AG09319 (cell line): Measurements from ENCODE around the gene GIPC1.

ENCODE experiments used
- DNase-seq: peaks from one replicate; pipeline ENCODE4 v3.0.0-alpha.2; 2010; ENCODE audit warnings: low read depth; ENCODE audit errors: extremely low read depth
- TF ChIP-seq, protein P1 (sequence below): IDR thresholded peaks from 2 replicates; pipeline ENCODE4 v1.5.1; 2011; ENCODE audit warnings: low read depth, mild to moderate bottlenecking, inconsistent platforms, low read length, moderate library complexity

GIPC1 gene

DNA sequence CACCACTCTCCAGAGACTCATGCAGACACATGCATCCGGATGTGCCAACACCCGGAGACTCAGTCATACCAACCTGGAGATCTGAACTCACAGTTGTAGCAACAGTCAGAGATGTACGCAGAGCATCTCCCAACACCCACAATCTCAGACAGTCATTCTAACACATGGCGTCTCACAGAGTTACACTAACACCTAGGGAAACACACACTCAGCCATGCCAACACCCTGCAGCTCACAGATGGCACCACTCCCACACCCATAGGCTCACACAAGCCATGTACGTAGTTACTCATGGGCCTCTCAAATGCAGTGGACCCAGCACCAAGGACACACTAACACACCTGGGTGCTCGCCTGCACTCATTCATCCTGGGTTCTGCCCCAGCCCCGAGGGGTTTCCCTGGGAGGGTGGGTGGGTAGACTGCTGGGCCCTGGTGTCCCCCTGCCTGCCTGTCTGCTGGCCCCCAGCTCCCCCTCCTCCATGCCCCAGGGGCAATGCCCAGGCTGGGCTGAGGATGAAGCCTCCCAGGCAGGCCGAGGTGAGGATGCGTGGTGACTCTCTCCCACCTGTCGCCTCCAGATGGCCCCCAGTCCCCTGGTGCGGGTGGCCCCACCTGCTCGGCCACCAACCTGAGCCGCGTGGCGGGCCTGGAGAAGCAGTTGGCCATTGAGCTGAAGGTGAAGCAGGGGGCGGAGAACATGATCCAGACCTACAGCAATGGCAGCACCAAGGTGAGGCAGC is 52.9 kb downstream of the GIPC1 start:
- no peak for DNase-seq
- TF ChIP-seq, protein P1, sequence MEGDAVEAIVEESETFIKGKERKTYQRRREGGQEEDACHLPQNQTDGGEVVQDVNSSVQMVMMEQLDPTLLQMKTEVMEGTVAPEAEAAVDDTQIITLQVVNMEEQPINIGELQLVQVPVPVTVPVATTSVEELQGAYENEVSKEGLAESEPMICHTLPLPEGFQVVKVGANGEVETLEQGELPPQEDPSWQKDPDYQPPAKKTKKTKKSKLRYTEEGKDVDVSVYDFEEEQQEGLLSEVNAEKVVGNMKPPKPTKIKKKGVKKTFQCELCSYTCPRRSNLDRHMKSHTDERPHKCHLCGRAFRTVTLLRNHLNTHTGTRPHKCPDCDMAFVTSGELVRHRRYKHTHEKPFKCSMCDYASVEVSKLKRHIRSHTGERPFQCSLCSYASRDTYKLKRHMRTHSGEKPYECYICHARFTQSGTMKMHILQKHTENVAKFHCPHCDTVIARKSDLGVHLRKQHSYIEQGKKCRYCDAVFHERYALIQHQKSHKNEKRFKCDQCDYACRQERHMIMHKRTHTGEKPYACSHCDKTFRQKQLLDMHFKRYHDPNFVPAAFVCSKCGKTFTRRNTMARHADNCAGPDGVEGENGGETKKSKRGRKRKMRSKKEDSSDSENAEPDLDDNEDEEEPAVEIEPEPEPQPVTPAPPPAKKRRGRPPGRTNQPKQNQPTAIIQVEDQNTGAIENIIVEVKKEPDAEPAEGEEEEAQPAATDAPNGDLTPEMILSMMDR = no peak

DNA sequence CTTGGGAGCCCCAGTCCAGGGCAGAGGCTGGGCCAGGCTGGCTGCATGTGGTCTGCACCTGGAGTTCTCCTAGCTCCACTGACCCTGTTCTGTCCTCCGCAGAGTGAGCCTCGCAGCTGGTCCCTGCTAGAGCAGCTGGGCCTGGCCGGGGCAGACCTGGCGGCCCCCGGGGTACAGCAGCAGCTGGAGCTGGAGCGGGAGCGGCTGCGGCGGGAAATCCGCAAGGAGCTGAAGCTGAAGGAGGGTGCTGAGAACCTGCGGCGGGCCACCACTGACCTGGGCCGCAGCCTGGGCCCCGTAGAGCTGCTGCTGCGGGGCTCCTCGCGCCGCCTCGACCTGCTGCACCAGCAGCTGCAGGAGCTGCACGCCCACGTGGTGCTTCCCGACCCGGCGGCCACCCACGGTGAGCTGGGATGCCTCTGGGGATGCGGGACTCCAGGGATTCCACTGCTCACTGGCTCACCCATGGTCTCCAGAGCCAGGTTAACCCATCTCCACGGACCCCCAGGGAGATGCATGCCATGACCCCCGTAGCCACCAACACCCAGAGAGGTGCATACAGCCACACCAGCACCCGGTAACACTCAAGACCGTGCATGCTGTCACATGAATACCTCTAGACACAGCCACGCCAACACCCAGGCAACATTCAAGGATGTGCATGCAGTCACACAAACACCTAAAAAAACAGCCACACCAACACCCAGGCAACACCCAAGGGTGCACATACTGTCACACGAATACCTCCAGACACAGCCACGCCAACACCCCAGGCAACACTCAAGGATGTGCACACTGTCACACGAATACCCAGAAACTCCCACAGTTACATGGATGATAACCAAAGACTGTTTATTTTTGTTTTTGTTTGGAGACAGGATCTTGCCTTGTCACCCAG is 54.6 kb downstream of the GIPC1 start:
- no peak for DNase-seq
- TF ChIP-seq, protein P1 = no peak

DNA sequence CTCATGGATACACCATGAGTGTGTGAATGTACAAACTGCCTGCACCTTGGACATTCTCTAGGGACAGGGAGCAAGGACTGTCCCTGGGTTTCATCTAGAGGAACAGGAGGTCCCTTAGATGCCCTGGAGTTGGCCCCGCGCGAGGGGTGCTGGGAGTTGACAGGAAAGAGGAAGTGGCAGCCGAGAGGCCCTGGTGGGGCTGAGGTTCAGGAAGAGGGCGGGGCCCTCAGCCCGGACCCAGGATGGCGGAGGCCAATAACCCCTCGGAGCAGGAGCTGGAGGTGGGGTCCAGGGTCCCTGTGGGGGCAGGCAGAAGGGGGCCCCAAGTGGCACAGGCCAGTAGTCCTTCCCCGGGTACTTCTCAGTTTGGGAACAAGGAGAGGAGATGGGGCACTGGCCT is 55.9 kb downstream of the GIPC1 start:
- TF ChIP-seq, protein P1 = no peak
- DNase-seq = no peak

DNA sequence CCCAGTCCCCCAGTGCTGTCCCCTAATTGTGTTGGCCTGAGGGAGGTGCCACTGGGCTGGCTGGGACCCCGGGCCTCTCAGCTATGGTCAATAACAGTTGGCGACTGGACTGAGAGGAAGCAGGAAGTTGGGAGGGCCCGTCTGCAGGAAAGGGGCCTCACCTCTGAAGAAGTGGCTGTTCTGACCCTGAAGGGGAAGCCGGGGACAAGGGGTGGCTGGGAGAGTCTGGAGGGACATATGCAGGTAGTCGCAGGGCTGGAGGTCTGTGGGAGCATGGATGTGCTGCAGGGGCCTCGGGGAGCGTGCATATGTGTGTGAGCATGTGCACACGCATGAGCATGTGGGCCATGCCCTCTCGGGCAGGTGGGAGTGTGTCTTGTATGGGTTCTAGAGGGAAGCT is 56.9 kb downstream of the GIPC1 start:
- no peak for DNase-seq
- TF ChIP-seq, protein P1 = no peak

DNA sequence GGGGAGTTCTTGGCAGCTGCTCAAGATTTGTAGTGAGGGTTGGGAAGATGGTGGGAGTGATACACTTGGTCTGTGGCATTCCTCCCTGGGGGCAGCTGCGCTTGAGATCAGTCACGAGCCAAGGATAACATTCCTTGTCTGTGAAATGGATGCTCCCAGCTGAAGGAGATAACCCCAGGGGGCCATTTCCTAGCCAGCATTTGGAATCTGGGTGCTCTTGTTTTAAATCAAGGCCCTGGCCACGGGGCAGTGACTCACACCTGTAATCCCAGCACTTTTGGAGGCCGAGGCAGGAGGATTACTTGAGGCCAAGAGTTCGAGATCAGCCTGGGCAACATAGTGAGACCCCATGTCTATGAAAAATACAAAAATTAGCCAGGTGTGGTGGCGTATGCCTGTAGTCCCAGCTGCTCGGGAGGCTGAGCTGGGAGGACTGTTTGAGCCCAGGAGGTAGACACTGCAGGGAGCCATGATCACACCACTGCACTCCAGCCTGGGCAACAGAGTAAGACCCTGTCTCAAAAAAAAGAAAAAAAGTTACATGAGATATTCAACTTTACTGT is 58.3 kb downstream of the GIPC1 start:
- TF ChIP-seq, protein P1 = no peak
- DNase-seq = no peak

DNA sequence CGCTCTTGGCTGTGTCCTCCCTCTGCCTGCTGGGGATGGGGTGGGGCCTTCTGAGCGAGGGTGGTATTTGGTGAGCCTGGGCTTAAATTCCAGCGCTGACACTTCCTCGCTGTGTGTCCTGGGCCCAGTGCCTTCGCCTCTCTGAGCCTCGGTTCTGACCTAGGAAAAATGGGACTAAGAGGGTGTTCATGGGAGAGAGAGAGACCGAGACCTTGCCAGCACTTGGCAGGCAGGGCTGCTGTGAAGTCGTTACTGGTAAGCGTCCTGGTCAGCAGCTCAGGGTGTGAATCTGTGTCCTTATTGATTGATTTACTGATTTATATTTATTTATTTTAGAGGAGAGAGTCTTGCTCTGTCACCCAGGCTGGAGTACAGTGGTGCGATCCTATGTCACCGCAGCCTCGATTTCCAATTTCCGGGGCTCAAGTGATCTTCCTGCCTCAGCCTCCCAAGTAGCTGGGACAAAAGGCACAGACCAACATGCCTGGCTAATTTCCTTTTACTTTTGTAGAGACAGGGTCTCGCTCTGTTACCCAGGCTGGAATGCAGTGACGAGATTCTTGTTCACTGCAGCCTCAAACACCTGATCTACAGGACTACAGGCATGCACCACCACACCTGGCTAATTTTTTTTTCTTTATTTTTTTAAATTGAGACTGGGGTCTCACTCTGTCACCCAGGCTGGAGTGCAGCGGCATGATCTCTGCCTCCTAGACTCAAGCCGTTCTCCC is 60.4 kb downstream of the GIPC1 start:
- TF ChIP-seq, protein P1 = no peak
- DNase-seq = no peak
